ENCODE data around the gene GCK. TPM values are rescaled to one million over a fixed set of nuclear protein-coding genes. Genes with fewer than 3 reads are reported as not detected.

GCK gene
- total and polyA plus RNA-seq, 2 donors (not counting 3 experiments of a cell fraction or from before 2014, with no cell fraction given): 0.17 to 0.51 TPM

- TF ChIP-seq POLR2AphosphoS5 (IDR thresholded peaks at IDR 0.05; ENCODE audit: insufficient read depth, low read depth, low read length): no peak
- no peak for TF ChIP-seq POLR2A (IDR thresholded peaks at IDR 0.05; ENCODE audit: low read depth, low read length)
- TF ChIP-seq FOS (IDR thresholded peaks at IDR 0.05; ENCODE audit: borderline replicate concordance, insufficient read depth, low read length): no peak
- TF ChIP-seq GATA2 (IDR thresholded peaks at IDR 0.05; ENCODE audit: insufficient read depth, insufficient read length, low read depth, low read length): no peak
- TF ChIP-seq JUN (IDR thresholded peaks at IDR 0.05; ENCODE audit: borderline replicate concordance, insufficient read depth, insufficient read length, low read depth): no peak
- TF ChIP-seq CTCF (IDR thresholded peaks at IDR 0.05; ENCODE audit: extremely low read depth in 1 of 2, insufficient read depth in 1 of 2, low read depth in 1 of 2, low read length in 2 of 2): no peak
- no peak for TF ChIP-seq MYC (IDR thresholded peaks at IDR 0.05; ENCODE audit: low read depth, low read length)
- no peak for TF ChIP-seq MAX (IDR thresholded peaks at IDR 0.05; ENCODE audit: insufficient read depth, insufficient read length)
- TF ChIP-seq EZH2 (IDR thresholded peaks at IDR 0.05; ENCODE audit: borderline replicate concordance, low read depth, low read length, severe bottlenecking): no peak
- Histone ChIP-seq H3K9me1 (replicated peaks; ENCODE audit: control insufficient read depth, extremely low read depth, insufficient read depth, low read length) (no peaks in the 10 kb centered on the region), H3K9me3 (replicated peaks; ENCODE audit: control insufficient read depth, insufficient read depth, low read length) (no peaks in the 10 kb centered on the region), H3K36me3 (ENCODE audit: control insufficient read depth in 2 of 2, extremely low read depth in 1 of 2, insufficient read depth in 2 of 2, low read length in 2 of 2) (no peaks in the 10 kb centered on the region), H2AFZ (ENCODE audit: low read depth, low read length) (no peak overlapping the region), H3K79me2 (ENCODE audit: control insufficient read depth, insufficient read depth, low read length) (no peaks in the 10 kb centered on the region), H3K27ac (ENCODE audit: insufficient read depth, low read depth, low read length) (no peak overlapping the region), H3K4me3 (replicated peaks in 1 of 3; ENCODE audit: insufficient read depth in 1 of 3, low read depth in 1 of 3, low read length in 3 of 3) (no peak overlapping the region), H3K4me2 (ENCODE audit: insufficient read depth, low read length) (no peak overlapping the region), H4K20me1 (replicated peaks; ENCODE audit: control insufficient read depth, extremely low read depth, insufficient read depth, low read length) (no peaks in the 10 kb centered on the region), H3K27me3 (ENCODE audit: control insufficient read depth in 2 of 2, insufficient read depth in 2 of 2, low read length in 2 of 2) (no peaks in the 10 kb centered on the region), H3K9ac (replicated peaks; ENCODE audit: extremely low read depth, insufficient read depth, low read length) (no peak overlapping the region), H3K4me1 (ENCODE audit: control insufficient read depth, extremely low read depth, insufficient read depth, low read length) (no peaks in the 10 kb centered on the region)
- ChIA-PET CTCF (no interaction called here), POLR2A (no interaction called here)
- intact Hi-C loops (cut with micrococcal nuclease): no loop called here
- dilution Hi-C loops (cut with MboI; ENCODE audit: extremely low pct_ligation_motif_present, low sequenced_read_pairs): no loop called here
- BruUV-seq (replicated peaks): no TSS peak
- DNase-seq (ENCODE audit: low read depth, low spot score) (no peak), FAIRE-seq (no peak)
Measured at GRCh38 chr7:44094883-44095592, 94.2 kb downstream of the GCK start.
